Right lobe of liver (tissue), 6 donors: ENCODE measurements around the gene TMEM54. TPM values are rescaled to one million over a fixed set of nuclear protein-coding genes. Genes with fewer than 3 reads are reported as not detected.

Source experiments
- ATAC-seq, 4 donors: fragments of 200-7000 bp; cut with Tn5 transposase; one replicate each; pipeline ENCODE4 v1.9.1; 2020; ENCODE audit warnings: mild to moderate bottlenecking in 4 of 4, moderate library complexity in 4 of 4
- DNase-seq, 3 donors: peaks; one replicate each; pipeline ENCODE4 v3.0.0-alpha.2; 2020
- H3K27ac ChIP-seq, 3 donors: fragments of 200-600 bp; one replicate each; pipeline ENCODE4 v1.8.0; 2022
- H3K27me3 ChIP-seq, 2 donors: fragments of 200-600 bp; one replicate each; pipeline ENCODE4 v1.8.0; 2022
- H3K36me3 ChIP-seq, 4 donors: fragments of 200-600 bp; sonication (generic) in 1 of 4; one replicate each; pipeline versions ENCODE4 v1.5.1 to v1.8.0; 2017 to 2022; ENCODE audit warnings: control low read depth in 1 of 4
- H3K4me1 ChIP-seq, 4 donors: fragments of 200-600 bp; sonication (generic) in 1 of 4; one replicate each; pipeline versions ENCODE4 v1.5.1 to v1.8.0; 2017 to 2022; ENCODE audit warnings: control low read depth in 1 of 4
- H3K4me3 ChIP-seq, 3 donors: fragments of 200-600 bp; one replicate each; pipeline ENCODE4 v1.8.0; 2022
- H3K9me3 ChIP-seq, 4 donors: fragments of 200-600 bp; sonication (generic) in 1 of 4; one replicate each; pipeline versions ENCODE4 v1.5.1 to v1.8.0; 2017 to 2022; ENCODE audit warnings: control low read depth in 1 of 4
- POLR2A ChIP-seq: fragments of 450-650 bp; IDR thresholded peaks from one replicate; pipeline ENCODE4 v1.6.1; 2017; ENCODE audit warnings: antibody characterized with exemption, mild to moderate bottlenecking
- WGBS: methylation state at CpG from one replicate; pipeline ENCODE4 v1.1.6; 2018; ENCODE audit warnings: low coverage, low lambda C conversion rate; ENCODE audit not compliant: insufficient coverage; ENCODE audit errors: missing lambda C conversion rate; 5-methylcytosine and 5-hydroxymethylcytosine counted together
- intact Hi-C, 2 donors: fragments of 100-400 bp; cut with DNase I; formaldehyde crosslinking; loops; one replicate each; pipeline versions ENCODE4 v1.11.2 to v1.14.1; 2022
- total RNA-seq, 6 experiments: library from RNA; depleted of rRNA in 2 of 6; stranded (reverse); fragments of >200 nt in 2 of 6; fragmentation: NEBNext Ultra II Directional in 3 of 6; extraction: Animal tissue kit (Norgen Biotek cat#: 25700) in 3 of 6; gene quantifications; one replicate each; pipeline versions ENCODE4 v1.1.0 to v1.2.4, GENCODE V29; 2016 to 2023
- TF ChIP-seq, protein P1 (sequence below), 4 donors: fragments of 200-600 bp in 3 of 4; fragments of 450-650 bp in 1 of 4; IDR thresholded peaks; one replicate each; pipeline versions ENCODE4 v1.5.1 to v1.8.0; 2016 to 2022; ENCODE audit warnings: antibody characterized with exemption in 4 of 4, mild to moderate bottlenecking in 2 of 4
- donor health status: DM: no; HTN: yes; CAD: no.
- donor health status: DM: no; HTN: no; CAD: no.
- donor health status: DM: no; HTN: no; CAD: no.
- donor health status: DM: no; HTN: yes; CAD: no.
- donor health status: DM: no; HTN: yes; CAD: no.

TMEM54 gene
- total RNA-seq, 6 experiments from 2014 or later = 3.9 to 14.4 (median 9.0) TPM

GRCh38 chr1:32878637-32879041 is 22.6 kb downstream of the TMEM54 start:
- no peak overlapping the region for H3K4me3 ChIP-seq
- WGBS = 80% methylated on average over 1 of the region's 5 CpGs
- no peaks in the 10 kb centered on the region for H3K4me1 ChIP-seq
- no peaks in the 10 kb centered on the region for H3K27me3 ChIP-seq
- no peak overlapping the region for H3K27ac ChIP-seq
- no peaks in the 10 kb centered on the region for H3K9me3 ChIP-seq
- DNase-seq = no peak
- ATAC-seq = no peak
- intact Hi-C loops = loop anchor here in 1 of 2 donors (5.0 to 10.0 kb wide), 2 partner anchors 174 to 209 kb away; partner anchors contain the start of gene SYNC
- no peaks in the 10 kb centered on the region for H3K36me3 ChIP-seq
- TF ChIP-seq, protein P1, sequence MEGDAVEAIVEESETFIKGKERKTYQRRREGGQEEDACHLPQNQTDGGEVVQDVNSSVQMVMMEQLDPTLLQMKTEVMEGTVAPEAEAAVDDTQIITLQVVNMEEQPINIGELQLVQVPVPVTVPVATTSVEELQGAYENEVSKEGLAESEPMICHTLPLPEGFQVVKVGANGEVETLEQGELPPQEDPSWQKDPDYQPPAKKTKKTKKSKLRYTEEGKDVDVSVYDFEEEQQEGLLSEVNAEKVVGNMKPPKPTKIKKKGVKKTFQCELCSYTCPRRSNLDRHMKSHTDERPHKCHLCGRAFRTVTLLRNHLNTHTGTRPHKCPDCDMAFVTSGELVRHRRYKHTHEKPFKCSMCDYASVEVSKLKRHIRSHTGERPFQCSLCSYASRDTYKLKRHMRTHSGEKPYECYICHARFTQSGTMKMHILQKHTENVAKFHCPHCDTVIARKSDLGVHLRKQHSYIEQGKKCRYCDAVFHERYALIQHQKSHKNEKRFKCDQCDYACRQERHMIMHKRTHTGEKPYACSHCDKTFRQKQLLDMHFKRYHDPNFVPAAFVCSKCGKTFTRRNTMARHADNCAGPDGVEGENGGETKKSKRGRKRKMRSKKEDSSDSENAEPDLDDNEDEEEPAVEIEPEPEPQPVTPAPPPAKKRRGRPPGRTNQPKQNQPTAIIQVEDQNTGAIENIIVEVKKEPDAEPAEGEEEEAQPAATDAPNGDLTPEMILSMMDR (IDR thresholded peaks at IDR 0.05) = no peak
- TF ChIP-seq POLR2A = no peak

GRCh38 chr1:32878183-32878582 is 23.0 kb downstream of the TMEM54 start:
- peak in 3 of 4 donors; percentile 5 to 45 (median 43) for ATAC-seq
- Histone ChIP-seq H3K4me1 (no peaks in the 10 kb centered on the region), H3K27me3 (no peaks in the 10 kb centered on the region), H3K4me3 (no peak overlapping the region), H3K9me3 (no peaks in the 10 kb centered on the region), H3K36me3 (no peaks in the 10 kb centered on the region), H3K27ac (no peak overlapping the region)
- intact Hi-C loops = loop anchor here in 1 of 2 donors (5.0 to 10.0 kb wide), 2 partner anchors 173 to 209 kb away; partner anchors contain the start of gene SYNC
- 20% methylated on average over 1 of the region's 6 CpGs for WGBS
- TF ChIP-seq, protein P1 (IDR thresholded peaks at IDR 0.05) = no peak
- TF ChIP-seq POLR2A = no peak
- no peak for DNase-seq

DNA sequence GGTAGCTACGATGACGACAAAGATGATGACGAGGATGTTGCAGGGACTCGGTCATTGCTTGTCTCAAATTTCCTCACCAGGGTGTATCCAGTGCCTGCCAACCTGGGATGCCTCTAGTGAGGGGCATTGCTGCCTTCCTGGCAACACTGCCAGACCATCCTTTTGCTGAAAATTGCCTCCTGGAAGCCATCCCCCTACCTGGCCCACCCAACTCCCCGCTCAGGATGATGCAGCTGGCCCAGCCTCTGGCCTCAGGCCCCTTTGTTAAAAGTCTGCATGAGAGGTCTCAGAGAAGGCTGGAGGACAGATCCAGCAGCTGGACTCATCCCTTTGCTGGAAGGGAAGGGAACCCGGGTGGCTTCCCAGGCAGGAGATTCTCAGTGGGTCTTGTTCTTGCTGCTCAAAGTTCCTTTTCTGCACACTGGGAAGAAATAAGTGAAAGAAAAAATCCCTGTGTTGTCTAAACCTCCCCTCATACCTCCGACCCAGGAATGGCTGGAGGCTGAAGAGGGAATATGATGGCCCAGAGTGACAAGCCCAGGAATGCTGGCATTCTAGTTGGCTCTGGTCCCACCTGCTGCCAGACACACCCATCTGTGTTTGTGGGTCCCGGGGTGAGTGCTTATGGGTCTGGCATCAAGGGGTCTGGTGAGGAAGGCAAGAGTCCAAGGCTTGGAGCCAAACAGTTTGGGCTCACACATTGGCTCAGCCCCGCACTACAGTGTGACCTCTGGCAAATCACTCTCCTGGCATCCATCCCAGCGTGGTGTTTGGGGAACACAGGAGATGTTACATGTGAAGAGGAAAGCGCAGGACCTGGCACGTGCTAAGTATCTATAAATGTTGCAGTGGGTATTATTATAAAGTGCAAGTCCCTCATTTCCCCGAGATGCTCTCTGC is 23.7 kb downstream of the TMEM54 start:
- no peak overlapping the region for H3K27ac ChIP-seq
- DNase-seq (peak; percentile 54 to 80 (median 72)), ATAC-seq (peak; percentile 28 to 70 (median 62))
- no peak overlapping the region for H3K4me3 ChIP-seq
- H3K4me1 ChIP-seq = no peaks in the 10 kb centered on the region
- no peaks in the 10 kb centered on the region for H3K27me3 ChIP-seq
- intact Hi-C loops = loop anchor here in 1 of 2 donors (5.0 to 10.0 kb wide), 2 partner anchors 173 to 210 kb away; partner anchors contain the start of gene SYNC
- H3K36me3 ChIP-seq = no peaks in the 10 kb centered on the region
- 60% methylated on average over 7 of the region's 13 CpGs for WGBS
- H3K9me3 ChIP-seq = no peaks in the 10 kb centered on the region
- TF ChIP-seq POLR2A = no peak
- TF ChIP-seq, protein P1 (IDR thresholded peaks at IDR 0.05) = no peak

DNA sequence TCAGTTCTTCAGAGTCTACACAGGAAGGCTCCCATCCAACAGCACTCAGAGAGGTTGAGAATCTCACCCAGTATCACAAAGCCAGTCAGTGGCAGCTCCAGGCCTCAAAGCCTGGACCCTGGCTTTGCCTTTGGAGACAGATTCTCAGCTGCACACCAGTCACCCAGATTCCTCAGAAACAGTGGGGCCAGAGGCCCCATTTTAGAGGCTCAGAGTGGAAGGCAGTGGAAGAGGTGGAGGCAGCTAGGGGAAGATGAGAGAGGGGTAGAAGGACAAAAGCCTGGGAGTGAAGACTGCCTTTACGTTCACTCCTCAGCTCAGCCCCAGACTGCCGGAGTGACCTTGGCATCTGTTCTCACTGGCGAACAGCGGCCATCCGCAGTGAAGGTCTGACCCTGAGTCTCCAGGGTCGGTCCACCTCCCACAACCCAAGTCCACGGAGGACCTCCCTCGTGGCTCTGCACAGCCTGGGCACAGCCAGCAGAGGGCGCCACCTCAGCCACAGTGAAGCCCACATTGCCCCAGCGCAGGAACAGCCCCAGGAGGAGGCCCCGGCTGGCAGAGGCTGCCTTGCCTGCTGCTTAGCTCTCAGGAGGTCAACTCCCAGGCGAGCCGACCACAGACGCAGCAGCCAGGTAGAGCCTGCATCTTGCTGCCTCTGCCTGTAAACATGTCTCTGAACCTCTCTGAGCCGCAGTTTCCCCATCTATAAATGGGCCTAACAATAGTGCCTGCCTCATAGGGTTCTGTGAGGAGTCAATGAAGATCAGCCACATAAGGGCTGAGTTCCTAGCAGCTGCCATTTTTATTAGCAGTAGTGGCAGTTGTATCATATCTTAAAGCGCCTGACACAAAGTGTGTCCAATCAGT is 24.6 kb downstream of the TMEM54 start:
- Histone ChIP-seq H3K9me3 (no peaks in the 10 kb centered on the region), H3K27me3 (no peaks in the 10 kb centered on the region), H3K27ac (no peak overlapping the region), H3K4me1 (no peaks in the 10 kb centered on the region), H3K36me3 (no peaks in the 10 kb centered on the region), H3K4me3 (no peak overlapping the region)
- 100% methylated on average over 1 of the region's 16 CpGs for WGBS
- ATAC-seq (peak; percentile 75 to 85 (median 84)), DNase-seq (peak; percentile 70 to 79 (median 74))
- intact Hi-C loops = loop anchor here in 1 of 2 donors (5.0 to 10.0 kb wide), 2 partner anchors 172 to 211 kb away; partner anchors contain the start of gene SYNC
- TF ChIP-seq POLR2A = no peak
- TF ChIP-seq, protein P1 (IDR thresholded peaks at IDR 0.05) = peak; percentile 82 to 96 (median 91)
